Left cardiac atrium (tissue), 4 donors: ENCODE data around the gene SMIM10. TPM values are rescaled to one million over a fixed set of nuclear protein-coding genes. Genes with fewer than 3 reads are reported as not detected.
"Not testable (repeated sequence)": the region's sequence is repeated elsewhere in the genome, so short reads cannot be mapped to it uniquely, and the experiment has no call there.

ENCODE experiments used
- ATAC-seq, 2 donors: fragments of 200-7000 bp; cut with Tn5 transposase; one replicate each; pipeline ENCODE4 v1.9.1; 2020; ENCODE audit warnings: mild to moderate bottlenecking in 2 of 2, moderate library complexity in 2 of 2
- DNase-seq: peaks from one replicate; pipeline ENCODE4 v3.0.0-alpha.2; 2020
- intact Hi-C, 2 donors: fragments of 100-400 bp; cut with DNase I; formaldehyde crosslinking; loops; one replicate each; pipeline versions ENCODE4 v1.14.1 to v1.15.1; 2022 to 2023
- long read RNA-seq: library from polyadenylated mRNA; unstranded; transcript quantifications from one replicate; pipeline ENCODE4 v2.0.0, GENCODE V29; 2021
- total RNA-seq, 2 donors: library from RNA; stranded (reverse); fragmentation: NEBNext Ultra II Directional; extraction: Animal tissue kit (Norgen Biotek cat#: 25700); gene quantifications; one replicate each; pipeline ENCODE4 v1.2.1, GENCODE V29; 2021
- donor health status: DM: no; HTN: yes; CAD: no.
- donor health status: DM: no; HTN: yes; CAD: no; lungs with severe emphysema.
- donor health status: DM: yes; HTN: yes; CAD: no.
- donor health status: Dilated cardiomyopathy.

SMIM10 gene
- 1 to 10 TPM; 6.2 to 6.9 TPM for total RNA-seq
- long read RNA-seq: 0 reads

- intact Hi-C loops: no loop called here
- DNase-seq (peak; percentile 84), ATAC-seq (peak; percentile 98 to 99)
Measured at GRCh38 chrX:134990801-134991481, at the start of gene SMIM10. SMIM10 (plus strand) TSS chrX:134990991; CDS start chrX:134991096, 105 bp downstream.

- intact Hi-C loops, ATAC-seq, DNase-seq: not testable (repeated sequence)
Measured at GRCh38 chrX:134946364-134946763, 44.4 kb upstream of the SMIM10 start.

GRCh38 chrX:134948333-134949241, 42.2 kb upstream of the SMIM10 start:
- intact Hi-C loops: no loop called here
- no peak for DNase-seq
- peak in 1 of 2 donors; percentile 65 for ATAC-seq

GRCh38 chrX:134949271-134949670, 41.5 kb upstream of the SMIM10 start:
- DNase-seq (no peak), ATAC-seq (peak in 1 of 2 donors; percentile 44)
- intact Hi-C loops: no loop called here

- DNase-seq (no peak), ATAC-seq (no peak)
- intact Hi-C loops: no loop called here
Measured at GRCh38 chrX:134957836-134958235, 33.0 kb upstream of the SMIM10 start.

DNA sequence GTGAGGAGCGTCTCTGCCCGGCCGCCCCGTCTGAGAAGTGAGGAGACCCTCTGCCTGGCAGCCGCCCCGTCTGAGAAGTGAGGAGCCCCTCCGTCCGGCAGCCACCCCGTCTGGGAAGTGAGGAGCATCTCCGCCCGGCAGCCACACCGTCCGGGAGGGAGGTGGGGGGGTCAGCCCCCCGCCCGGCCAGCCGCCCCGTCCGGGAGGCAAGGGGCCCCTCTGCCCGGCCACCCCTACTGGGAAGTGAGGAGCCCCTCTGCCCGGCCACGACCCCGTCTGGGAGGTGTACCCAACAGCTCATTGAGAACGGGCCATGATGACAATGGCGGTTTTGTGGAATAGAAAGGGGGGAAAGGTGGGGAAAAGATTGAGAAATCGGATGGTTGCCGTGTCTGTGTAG, 30.4 kb upstream of the SMIM10 start:
- intact Hi-C loops, ATAC-seq, DNase-seq: not testable (repeated sequence)

DNA sequence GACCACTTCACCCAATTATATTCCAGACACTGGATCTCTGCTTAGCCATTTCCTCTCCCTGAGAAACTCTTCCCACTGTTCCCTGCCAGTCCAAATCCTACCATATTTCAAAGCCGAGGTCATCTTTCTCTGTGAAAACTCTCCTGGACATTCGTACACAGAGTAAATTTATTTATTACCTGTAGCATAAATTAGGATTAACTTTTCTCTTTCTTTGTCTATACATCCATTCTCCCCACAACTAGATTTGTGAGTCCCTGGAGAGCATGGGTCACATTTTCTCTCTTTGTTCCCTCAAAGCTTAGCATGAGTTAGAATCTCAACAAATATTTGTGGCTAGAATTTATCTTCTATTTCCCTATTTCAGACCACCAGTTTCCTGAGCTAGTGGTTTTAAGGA, 27.8 kb upstream of the SMIM10 start:
- ATAC-seq (no peak), DNase-seq (no peak)
- intact Hi-C loops: no loop called here

DNA sequence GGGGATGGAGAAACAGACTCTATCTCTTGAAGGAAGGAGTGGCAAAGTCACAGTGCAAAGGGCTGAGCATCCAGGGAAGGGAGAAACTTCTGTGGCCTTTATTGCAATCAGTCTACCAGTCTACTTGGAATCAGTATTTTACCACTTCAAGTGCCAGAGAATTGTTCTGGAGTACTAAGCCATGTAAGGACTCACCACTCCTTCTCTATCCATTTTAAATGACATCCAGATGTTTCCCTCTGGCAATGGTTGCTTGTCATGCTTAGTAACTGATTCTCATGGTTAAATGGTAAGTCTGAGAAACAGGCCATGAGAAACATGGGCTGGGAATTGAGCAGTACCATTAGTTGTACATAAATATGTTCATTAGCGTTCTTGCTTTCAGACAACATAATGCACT, 21.1 kb upstream of the SMIM10 start:
- no peak for ATAC-seq
- DNase-seq: no peak
- intact Hi-C loops: loop anchor here in 1 of 2 donors (5.0 kb wide), 1 partner anchor 33 kb away; no protein-coding TSS in a partner anchor

DNA sequence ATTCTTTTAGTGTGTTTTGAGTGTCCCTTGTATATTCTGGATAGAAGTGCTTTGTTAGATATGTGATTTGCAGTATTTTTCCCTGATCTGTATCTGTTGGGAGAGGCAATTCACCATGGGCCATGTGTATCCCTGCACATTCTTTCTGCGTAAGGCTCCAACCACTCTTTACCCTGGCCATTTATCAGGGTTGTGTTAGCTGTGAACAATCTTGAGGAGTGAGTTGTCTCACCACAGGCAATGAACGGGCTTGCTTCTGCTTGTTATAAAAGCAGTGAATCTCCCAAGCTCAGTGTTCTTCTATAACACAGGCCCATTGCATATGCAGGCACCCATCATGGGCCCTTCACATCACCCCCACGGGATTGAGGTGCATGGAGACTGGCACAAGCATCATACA, 18.9 kb upstream of the SMIM10 start:
- intact Hi-C loops: no loop called here
- ATAC-seq: no peak
- DNase-seq: no peak

DNA sequence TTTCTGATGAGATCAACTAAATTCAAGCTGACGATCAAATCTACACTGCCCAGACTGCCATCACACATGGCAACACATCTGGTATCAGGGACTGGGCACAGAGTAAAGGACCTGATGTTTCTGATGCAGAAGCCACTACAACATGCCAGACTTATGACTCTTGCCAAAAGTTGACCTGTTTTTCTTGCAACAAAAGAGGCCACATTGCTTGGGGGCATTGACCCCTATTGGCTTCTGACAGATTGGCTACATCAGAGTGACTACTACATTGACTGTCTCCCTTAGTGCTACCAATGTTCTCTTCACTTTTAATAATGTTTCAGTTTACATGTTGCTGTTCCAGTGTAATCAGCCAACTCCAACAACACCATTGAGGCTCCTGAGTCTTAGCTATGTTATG, 15.3 kb upstream of the SMIM10 start:
- intact Hi-C loops: no loop called here
- no peak for DNase-seq
- no peak for ATAC-seq

GRCh38 chrX:134981910-134982309, 8.9 kb upstream of the SMIM10 start:
- ATAC-seq (no peak), DNase-seq (no peak)
- intact Hi-C loops: no loop called here

GRCh38 chrX:134982748-134983147, 8.0 kb upstream of the SMIM10 start:
- no peak for DNase-seq
- no peak for ATAC-seq
- intact Hi-C loops: no loop called here

GRCh38 chrX:134985479-134985878, 5.3 kb upstream of the SMIM10 start:
- intact Hi-C loops: no loop called here
- DNase-seq: no peak
- ATAC-seq: no peak

GRCh38 chrX:134990475-134990800, 353 bp upstream of the SMIM10 start:
- intact Hi-C loops: no loop called here
- DNase-seq: no peak
- no peak for ATAC-seq

- intact Hi-C loops: no loop called here
- ATAC-seq (no peak), DNase-seq (no peak)
Measured at GRCh38 chrX:134997646-134998045, 6.9 kb downstream of the SMIM10 start.

DNA sequence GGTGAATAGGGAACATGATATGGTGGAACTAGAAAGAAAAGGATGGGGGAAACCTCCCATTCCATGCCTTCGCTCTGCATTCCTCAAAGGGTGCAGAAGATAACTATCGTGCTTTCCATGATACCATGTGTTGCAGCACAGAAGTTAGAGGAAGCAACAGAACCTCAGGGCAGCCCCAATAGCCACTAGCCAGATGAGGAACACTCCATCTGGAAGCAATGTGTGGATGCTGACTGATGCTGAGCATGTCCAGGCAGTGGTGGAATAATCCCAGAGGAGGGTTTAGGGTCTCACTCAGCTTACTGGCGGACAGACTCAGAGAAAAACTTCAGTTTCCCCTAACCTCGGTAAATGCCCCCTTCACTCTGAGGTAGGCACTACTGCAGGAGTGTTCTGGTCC, 7.5 kb downstream of the SMIM10 start:
- ATAC-seq (no peak), DNase-seq (no peak)
- intact Hi-C loops: no loop called here

GRCh38 chrX:134999469-134999868, 8.7 kb downstream of the SMIM10 start:
- ATAC-seq (peak; percentile 29 to 51), DNase-seq (no peak)
- intact Hi-C loops: no loop called here

DNA sequence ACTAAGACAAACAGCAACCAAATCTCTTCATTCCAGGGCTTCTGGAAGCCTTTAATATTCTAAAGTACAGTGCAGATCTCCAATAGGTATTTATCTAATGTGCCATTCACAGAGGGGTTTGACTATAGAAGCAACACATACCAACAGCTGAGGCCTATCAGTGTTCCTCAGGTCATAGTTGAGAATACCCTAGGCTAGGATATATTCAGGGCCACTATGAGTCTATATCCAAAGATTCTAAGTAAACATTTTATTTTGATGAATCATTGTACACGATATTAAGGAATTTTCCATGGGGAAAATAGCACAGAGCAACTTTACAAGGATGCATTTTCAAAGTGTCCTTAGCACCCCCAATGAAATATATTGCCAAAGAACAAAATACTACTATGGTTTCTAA, 9.7 kb downstream of the SMIM10 start:
- no peak for DNase-seq

GRCh38 chrX:135003876-135004623, 13.3 kb downstream of the SMIM10 start:
- intact Hi-C loops: loop anchor here in 1 of 2 donors (5.0 kb wide), 1 partner anchor 37 kb away; no protein-coding TSS in a partner anchor
- ATAC-seq (peak; percentile 98 to 99), DNase-seq (peak; percentile 92)

More for the DNA sequence above, 9.7 kb downstream of the SMIM10 start:
- no peak for ATAC-seq
- intact Hi-C loops: loop anchor here in 1 of 2 donors (5.0 kb wide), 1 partner anchor 33 kb away; no protein-coding TSS in a partner anchor

DNA sequence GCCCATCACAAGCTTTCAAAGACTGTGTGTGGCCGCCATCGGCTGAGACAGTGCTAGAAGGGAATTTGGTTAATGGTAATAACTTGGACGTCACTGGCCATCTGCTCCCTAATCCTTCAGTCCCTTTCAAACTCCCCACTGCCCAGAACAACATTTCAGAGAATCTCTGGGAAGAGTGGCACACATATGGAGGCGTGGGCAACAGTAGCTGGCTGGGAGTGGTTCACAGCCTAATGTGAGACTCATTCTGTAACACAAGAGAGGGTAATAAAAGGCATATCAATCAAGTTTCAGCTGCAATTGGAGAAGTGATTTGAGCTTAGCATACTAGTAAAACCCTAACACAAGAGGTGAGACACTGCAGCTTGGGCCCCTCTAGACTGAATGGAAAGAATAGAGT, 15.4 kb downstream of the SMIM10 start:
- intact Hi-C loops: no loop called here
- ATAC-seq: no peak

More for the DNA sequence above, 15.4 kb downstream of the SMIM10 start:
- DNase-seq: no peak
